ENCODE data around the gene KLHL18. TPM values are rescaled to one million over a fixed set of nuclear protein-coding genes. Genes with fewer than 3 reads are reported as not detected.
"Not testable (repeated sequence)": the region's sequence is repeated elsewhere in the genome, so short reads cannot be mapped to it uniquely, and the experiment has no call there.

The KLHL18 gene
- 24.6 and 27.1 TPM in 2 replicates for total RNA-seq (2014; rRNA removed; shearing (Covaris generic))

GRCh38 chr3:47282424-47283192 is at the start of gene KLHL18, which contains the start of gene KIF9:
TSS of gene KLHL18 (plus strand) at chr3:47282944. CDS start at chr3:47282966, 22 bp downstream.
TSS of gene KIF9 (minus strand) at chr3:47282799. CDS start at chr3:47277374, 5,425 bp downstream.
- DNase-seq (ENCODE audit: low read depth) = peak; percentile 94

- DNase-seq (ENCODE audit: low read depth) = no peak
Observed at GRCh38 chr3:47238017-47238416, 44.7 kb upstream of the KLHL18 start.

GRCh38 chr3:47239929-47240328 is 42.8 kb upstream of the KLHL18 start:
- no peak for DNase-seq (ENCODE audit: low read depth)

GRCh38 chr3:47243419-47244147 is 39.2 kb upstream of the KLHL18 start:
- DNase-seq (ENCODE audit: low read depth) = no peak

GRCh38 chr3:47244531-47245100 is 38.1 kb upstream of the KLHL18 start:
- DNase-seq (ENCODE audit: low read depth) = no peak

GRCh38 chr3:47245271-47245670 is 37.5 kb upstream of the KLHL18 start:
- DNase-seq (ENCODE audit: low read depth) = no peak

- no peak for DNase-seq (ENCODE audit: low read depth)
Observed at GRCh38 chr3:47247131-47248064, 35.3 kb upstream of the KLHL18 start.

- peak; percentile 60 for DNase-seq (ENCODE audit: low read depth)
Observed at GRCh38 chr3:47250309-47251060, 32.3 kb upstream of the KLHL18 start.

GRCh38 chr3:47251085-47251484 is 31.7 kb upstream of the KLHL18 start:
- not testable (repeated sequence) for DNase-seq (ENCODE audit: low read depth)

- no peak for DNase-seq (ENCODE audit: low read depth)
Observed at GRCh38 chr3:47251689-47252088, 31.1 kb upstream of the KLHL18 start.

- not testable (repeated sequence) for DNase-seq (ENCODE audit: low read depth)
Observed at GRCh38 chr3:47256331-47256730, 26.4 kb upstream of the KLHL18 start.

- DNase-seq (ENCODE audit: low read depth) = no peak
Observed at GRCh38 chr3:47259114-47259513, 23.6 kb upstream of the KLHL18 start.

- DNase-seq (ENCODE audit: low read depth) = no peak
Observed at GRCh38 chr3:47260605-47261004, 22.1 kb upstream of the KLHL18 start.

- DNase-seq (ENCODE audit: low read depth) = peak; percentile 52
Observed at GRCh38 chr3:47261301-47261700, 21.4 kb upstream of the KLHL18 start.

GRCh38 chr3:47265008-47265407 is 17.7 kb upstream of the KLHL18 start:
- no peak for DNase-seq (ENCODE audit: low read depth)

- no peak for DNase-seq (ENCODE audit: low read depth)
Observed at GRCh38 chr3:47265725-47266428, 16.9 kb upstream of the KLHL18 start.

GRCh38 chr3:47266709-47267489 is 15.8 kb upstream of the KLHL18 start:
- peak; percentile 97 for DNase-seq (ENCODE audit: low read depth)

GRCh38 chr3:47267490-47267824 is 15.3 kb upstream of the KLHL18 start:
- no peak for DNase-seq (ENCODE audit: low read depth)

- DNase-seq (ENCODE audit: low read depth) = no peak
Observed at GRCh38 chr3:47270526-47270925, 12.2 kb upstream of the KLHL18 start.
